H7 (cell line): ENCODE measurements around the gene ZNF830. TPM values are rescaled to one million over a fixed set of nuclear protein-coding genes. Genes with fewer than 3 reads are reported as not detected.
"Not testable (repeated sequence)": the region's sequence is repeated elsewhere in the genome, so short reads cannot be mapped to it uniquely, and the experiment has no call there.

Source experiments
- DNase-seq: peaks from one replicate; pipeline ENCODE4 v3.0.0; 2012
- H3K27me3 ChIP-seq: 2 replicates; pipeline ENCODE4 v1.6.0; 2011; ENCODE audit warnings: mild to moderate bottlenecking, low read length; ENCODE audit not compliant: control insufficient read depth, insufficient read depth
- H3K36me3 ChIP-seq: replicated peaks from 2 replicates; pipeline ENCODE4 v1.5.1; 2011; ENCODE audit warnings: low read length; ENCODE audit not compliant: control insufficient read depth, insufficient read depth
- H3K4me3 ChIP-seq: 2 replicates; pipeline ENCODE4 v1.5.1; 2011; ENCODE audit warnings: low read depth, mild to moderate bottlenecking, control low read depth, low read length, moderate library complexity; ENCODE audit not compliant: insufficient read depth
- total RNA-seq: library from RNA; depleted of rRNA; stranded (reverse); fragments of >200 nt; shearing (Covaris generic); gene quantifications from 2 replicates; pipeline ENCODE4 v1.2.3, GENCODE V29; 2014

The ZNF830 gene
- total RNA-seq, 1 experiment from 2014 or later: 10.9 TPM

DNA sequence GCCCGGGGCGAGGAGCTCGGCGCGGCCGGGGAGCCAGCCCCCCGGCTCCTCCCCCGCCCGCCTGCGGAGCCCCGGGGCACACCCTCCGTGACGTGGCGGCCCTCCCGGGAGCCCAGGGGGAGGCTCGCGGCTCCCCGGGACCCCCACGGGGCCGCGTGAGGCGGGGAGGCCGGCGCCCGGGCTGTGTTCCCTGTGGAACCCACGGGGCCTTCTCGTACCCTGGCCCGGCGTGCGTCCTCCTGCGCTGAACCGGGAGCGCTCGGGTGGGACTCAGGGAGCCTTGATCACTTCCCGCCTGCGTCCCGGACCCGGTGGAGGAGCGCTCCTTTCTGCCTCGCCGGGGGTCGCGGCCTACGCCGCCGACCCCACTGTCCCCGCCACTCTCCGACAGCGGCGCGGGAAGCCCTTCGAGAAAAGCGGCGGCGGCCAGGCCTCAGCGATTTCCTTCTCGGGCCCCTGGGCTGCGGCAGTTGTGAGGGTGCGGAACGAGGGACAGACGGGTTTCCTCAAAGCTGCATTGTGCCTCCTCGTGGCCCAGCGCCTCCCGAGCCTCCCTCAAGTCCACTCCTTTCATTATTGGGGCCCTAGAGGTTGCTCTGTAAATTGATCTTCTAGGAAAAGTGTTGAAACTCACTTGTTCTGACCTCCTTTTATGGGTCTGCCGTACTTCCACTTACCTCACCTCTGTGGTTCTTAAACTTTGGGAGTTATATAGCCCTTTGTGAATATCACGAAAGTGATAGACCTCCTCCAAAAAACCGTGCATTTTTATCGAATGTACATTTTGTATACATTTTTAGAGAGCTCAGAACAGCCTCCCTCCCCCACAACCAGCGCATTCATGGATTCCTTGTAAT lies 19.6 kb downstream of the ZNF830 start:
- H3K36me3 ChIP-seq: peaks cover 8% of the 10 kb centered on the region
- DNase-seq: peak; percentile 93
- peak overlapping the region; percentile 93 for H3K4me3 ChIP-seq
- H3K27me3 ChIP-seq: no peaks in the 10 kb centered on the region

DNA sequence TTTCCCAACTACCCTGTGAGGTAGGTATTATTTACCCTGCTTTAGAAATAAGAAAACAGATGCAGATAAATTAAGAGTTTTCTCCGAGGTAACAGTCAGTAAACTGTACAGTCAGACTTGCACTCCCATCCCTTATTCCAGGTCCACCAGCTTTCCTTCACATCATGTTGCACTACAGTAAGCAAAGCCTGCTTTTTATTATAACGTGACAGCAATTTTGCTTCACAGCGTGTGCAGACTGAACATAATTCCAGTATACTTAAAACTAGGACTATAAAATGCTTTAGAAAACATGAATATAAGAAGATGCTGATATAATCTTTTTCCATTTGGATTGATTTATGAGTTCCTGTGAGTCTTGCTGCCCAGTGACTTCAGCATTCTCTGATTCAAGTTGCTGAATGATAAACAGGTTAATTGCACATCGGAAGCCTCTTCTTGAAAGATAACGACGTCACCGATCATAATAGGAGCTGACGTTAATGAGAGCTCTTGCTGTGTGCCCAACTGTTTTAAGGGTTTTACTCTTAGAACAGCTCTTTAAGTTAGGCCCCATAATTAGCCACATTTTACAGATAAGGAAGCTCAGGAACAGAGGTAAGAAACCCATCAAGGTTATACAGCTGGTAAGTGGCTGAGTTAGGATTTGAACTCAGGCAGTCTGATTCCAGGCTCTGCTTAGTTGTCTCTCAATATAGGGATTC lies 20.4 kb downstream of the ZNF830 start:
- DNase-seq: peak; percentile 4
- Histone ChIP-seq H3K36me3 (peaks cover 11% of the 10 kb centered on the region), H3K27me3 (no peaks in the 10 kb centered on the region), H3K4me3 (peak overlapping the region; percentile 93)

DNA sequence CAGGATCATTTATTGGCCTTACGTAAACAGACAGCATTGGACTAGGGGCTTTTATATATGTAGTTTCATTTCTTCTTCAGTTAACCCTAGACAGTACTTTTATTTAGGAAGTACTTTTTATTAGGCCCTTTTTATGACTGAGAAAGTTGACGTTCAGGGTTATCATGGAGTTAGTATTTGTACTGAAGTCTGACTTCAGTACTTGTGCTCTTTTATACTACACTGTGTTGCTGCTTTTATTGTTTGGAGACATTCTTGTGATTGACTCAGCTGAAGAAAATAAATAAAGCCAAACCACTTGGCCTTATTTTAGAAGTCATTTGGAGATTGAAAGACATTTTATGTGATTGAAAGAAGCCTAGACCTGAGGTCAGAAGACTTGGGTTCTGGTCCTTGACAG lies 25.9 kb downstream of the ZNF830 start:
- Histone ChIP-seq H3K4me3 (no peak overlapping the region), H3K27me3 (no peaks in the 10 kb centered on the region), H3K36me3 (peaks cover 47% of the 10 kb centered on the region)
- DNase-seq: no peak

DNA sequence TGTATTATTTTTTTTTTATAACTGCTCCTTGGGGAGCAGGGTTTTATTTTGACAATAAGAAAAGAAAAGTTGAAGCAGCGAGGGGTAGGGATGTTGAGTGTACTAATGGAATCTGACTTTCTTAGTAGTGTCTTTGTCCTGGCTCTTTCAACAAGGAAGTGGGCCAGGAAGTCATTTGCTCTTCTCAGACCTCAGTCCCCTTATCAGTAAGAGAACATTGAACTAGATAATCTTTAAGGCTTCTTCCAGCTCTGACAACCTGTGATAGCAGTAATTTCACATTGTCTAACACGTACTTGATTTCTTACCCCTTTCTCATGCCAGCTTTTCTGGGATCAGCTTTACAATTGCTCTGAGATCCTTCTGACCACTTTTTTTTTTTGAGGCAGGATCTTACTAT lies 27.3 kb downstream of the ZNF830 start:
- H3K36me3 ChIP-seq: peaks cover 55% of the 10 kb centered on the region
- no peak for DNase-seq
- no peak overlapping the region for H3K4me3 ChIP-seq
- no peaks in the 10 kb centered on the region for H3K27me3 ChIP-seq

DNA sequence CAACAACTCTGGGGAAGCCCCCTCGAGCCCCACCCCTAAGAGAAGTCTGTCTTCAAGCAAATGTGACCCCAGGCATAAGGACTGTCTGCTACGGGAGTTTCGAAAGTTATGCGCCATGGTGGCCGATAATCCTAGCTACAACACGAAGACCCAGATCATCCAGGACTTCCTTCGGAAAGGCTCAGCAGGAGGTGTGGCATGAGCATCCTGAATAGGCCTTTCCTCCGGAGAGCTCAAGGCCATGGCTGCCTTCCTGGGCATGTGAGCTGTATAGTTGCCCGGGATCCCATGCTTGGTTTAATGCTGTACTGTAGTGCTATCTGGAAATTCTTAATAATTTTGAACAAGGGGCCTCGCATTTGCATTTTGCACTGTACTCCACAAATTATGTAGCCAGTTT lies 28.1 kb downstream of the ZNF830 start:
- Histone ChIP-seq H3K27me3 (no peaks in the 10 kb centered on the region), H3K4me3 (no peak overlapping the region), H3K36me3 (peaks cover 63% of the 10 kb centered on the region)
- no peak for DNase-seq

DNA sequence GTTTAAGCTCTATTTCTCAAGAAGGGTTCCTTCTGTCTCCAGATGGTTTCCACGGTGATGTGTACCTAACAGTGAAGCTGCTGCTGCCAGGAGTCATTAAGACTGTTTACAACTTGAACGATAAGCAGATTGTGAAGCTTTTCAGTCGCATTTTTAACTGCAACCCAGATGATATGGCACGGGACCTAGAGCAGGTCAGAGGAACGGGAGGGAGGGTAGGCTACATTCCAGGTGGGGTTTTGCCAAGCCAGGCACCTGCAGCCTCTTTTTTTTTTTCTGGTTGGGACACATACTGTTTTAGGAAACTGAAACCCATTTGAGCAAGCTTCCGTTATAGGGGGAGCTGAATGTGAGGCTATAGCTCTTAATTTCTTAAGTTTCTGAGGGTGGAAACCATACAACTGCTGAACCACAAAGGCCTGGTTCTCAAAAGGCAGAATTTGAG lies 29.6 kb downstream of the ZNF830 start:
- peaks cover 74% of the 10 kb centered on the region for H3K36me3 ChIP-seq
- no peaks in the 10 kb centered on the region for H3K27me3 ChIP-seq
- DNase-seq: no peak
- H3K4me3 ChIP-seq: no peak overlapping the region

DNA sequence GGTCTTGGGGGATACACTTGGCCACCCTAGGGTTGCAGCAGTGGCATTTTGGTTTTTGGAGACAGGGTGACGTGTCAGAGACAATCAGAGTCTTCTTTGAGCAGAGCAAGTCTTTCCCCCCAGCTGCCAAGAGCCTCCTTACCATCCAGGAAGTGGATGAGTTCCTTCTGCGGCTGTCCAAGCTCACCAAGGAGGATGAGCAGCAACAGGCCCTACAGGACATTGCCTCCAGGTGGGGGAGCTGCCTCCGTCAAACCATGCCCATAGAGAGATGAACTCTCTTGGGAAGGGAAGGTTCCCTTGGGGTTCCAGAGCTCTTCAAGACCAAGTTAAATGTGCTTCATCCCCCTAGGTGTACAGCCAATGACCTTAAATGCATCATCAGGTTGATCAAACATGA lies 30.3 kb downstream of the ZNF830 start:
- H3K27me3 ChIP-seq: no peaks in the 10 kb centered on the region
- H3K36me3 ChIP-seq: peaks cover 77% of the 10 kb centered on the region
- DNase-seq: no peak
- no peak overlapping the region for H3K4me3 ChIP-seq

DNA sequence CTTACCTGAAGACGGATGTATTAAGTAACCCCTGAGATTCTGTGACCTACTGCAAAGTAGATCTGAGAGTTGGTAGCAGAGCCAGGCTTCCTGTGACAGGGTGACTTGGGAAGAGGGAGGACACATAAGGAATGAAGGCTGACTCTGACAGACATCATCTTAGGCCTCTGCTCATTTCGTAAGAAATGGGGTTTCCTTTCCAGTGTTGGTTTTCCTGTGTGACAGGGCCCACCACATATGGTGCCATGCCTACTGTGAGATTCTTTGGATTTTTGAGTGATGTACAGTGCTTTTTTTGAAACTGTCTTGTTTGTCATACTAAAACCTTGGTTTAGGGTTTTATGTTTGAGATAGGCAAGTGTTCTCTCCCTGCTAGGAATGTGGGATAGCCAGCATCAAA lies 31.7 kb downstream of the ZNF830 start:
- H3K4me3 ChIP-seq: no peak overlapping the region
- H3K27me3 ChIP-seq: no peaks in the 10 kb centered on the region
- peaks cover 86% of the 10 kb centered on the region for H3K36me3 ChIP-seq
- DNase-seq: no peak

DNA sequence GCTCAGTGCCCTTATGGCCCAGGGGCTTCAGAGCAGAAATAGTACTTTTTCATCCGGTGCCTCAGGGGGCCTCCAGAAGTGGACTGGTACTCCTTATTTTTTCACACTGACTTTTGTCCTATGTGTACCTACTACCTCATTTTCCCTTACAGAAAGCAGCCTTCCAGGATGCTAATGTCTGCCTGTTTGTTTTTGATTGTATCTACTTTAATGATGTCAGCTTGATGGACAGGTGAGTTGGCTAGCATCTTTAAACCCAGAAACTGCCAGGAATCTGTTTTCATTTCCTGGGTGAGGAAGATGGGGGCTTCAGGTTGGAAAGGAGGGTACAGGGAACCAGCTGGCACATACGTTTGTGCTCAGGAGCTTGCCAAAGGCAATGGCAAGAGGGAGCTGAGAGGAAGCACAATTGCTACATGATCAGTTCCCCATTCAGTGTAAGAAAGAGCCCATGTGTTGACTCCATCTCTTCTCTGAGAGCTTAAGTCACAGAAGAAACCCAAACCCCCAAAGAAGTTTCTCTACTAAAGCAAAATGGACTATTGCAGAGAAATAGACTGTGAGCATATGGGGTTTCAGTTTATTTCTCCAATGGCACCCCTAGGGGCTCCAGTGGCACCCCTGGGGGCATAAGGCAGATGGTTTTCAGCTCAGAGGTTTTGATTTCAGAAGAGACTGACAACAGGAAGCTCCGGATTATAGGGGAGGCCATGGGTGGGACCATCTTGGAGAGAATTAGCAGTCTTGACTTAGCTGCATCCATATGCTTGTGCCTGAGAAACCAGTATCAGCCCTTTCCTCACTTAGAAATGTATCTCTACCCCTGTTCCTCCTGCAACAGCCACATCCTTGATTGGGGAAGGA lies 35.3 kb downstream of the ZNF830 start:
- Histone ChIP-seq H3K36me3 (peaks cover 83% of the 10 kb centered on the region), H3K27me3 (no peaks in the 10 kb centered on the region), H3K4me3 (no peak overlapping the region)
- no peak for DNase-seq

DNA sequence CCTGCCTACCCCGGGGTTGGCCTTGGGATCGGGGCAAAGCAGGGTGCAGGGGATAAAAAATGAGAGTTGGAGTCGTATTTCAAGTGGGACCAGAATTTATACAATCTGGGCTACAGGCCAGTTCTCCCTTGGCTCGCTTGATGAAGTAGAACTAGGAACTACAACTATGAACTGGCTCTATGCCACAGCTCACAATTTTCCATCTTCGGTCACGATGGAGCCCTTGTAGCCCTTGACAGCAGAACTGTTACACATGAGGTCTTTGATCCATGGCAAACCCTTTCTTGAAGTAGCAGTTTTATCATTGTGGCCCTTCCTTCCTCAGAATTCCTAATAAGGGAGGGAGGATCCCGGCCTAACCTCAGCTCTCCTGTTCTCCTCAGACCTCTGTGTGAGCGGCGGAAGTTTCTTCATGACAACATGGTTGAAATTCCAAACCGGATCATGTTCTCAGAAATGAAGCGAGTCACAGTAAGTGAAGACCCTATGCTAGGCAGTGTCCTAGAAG lies 36.1 kb downstream of the ZNF830 start:
- Histone ChIP-seq H3K36me3 (peaks cover 83% of the 10 kb centered on the region), H3K27me3 (no peaks in the 10 kb centered on the region), H3K4me3 (no peak overlapping the region)
- DNase-seq: no peak

DNA sequence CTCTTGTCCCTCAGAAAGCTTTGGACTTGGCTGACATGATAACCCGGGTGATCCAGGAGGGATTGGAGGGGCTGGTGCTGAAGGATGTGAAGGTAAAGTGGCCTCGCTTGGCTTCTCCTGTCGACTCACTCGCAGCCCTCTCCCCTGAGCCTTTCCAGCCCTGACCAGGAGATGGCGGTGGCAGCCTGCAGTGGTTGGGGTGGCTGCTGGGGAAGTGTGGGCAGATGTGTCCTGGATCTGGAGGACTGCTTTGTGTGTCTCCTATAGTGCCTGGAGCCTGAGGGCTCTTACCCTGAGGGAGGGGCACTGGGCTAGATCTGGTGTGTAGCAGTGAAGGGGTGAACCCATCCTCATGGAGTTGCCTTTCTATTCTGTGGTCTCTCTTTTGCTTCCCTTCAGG lies 36.9 kb downstream of the ZNF830 start:
- Histone ChIP-seq H3K36me3 (peaks cover 82% of the 10 kb centered on the region), H3K4me3 (no peak overlapping the region), H3K27me3 (no peaks in the 10 kb centered on the region)
- DNase-seq: peak; percentile 87

DNA sequence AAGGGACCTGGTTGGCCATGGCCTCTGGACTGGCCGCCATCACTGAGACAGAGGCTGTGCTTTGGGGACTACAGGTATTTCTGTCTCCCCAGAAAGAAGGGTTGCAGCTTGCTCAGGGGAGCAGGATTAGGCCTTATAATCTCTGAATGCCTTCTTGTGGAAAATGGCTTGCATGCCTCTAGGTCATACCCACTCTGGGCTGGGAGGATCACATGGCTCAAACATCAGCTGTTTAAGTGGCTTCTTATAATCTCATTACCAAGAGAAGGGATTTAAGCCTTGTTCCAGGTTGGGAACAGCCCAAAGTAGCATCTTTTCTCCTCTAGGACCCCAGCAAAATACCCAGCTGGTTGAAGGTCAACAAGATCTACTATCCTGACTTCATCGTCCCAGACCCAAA lies 38.1 kb downstream of the ZNF830 start:
- Histone ChIP-seq H3K4me3 (no peak overlapping the region), H3K27me3 (no peaks in the 10 kb centered on the region), H3K36me3 (peaks cover 79% of the 10 kb centered on the region)
- DNase-seq: no peak

DNA sequence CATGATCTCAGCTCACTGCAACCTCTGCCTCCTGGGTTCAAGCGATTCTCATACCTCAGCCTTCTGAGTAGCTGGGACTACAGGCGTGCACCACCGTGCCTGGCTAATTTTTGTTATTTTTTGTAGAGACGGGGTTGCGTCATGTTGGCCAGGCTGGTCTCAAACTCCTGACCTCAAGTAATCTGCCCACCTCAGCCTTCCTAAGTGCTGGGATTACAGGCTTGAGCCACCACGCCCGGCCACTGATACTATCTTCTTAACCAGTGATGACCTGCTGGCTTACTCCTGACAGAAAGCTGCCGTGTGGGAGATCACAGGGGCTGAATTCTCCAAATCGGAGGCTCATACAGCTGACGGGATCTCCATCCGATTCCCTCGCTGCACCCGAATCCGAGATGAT lies 39.6 kb downstream of the ZNF830 start:
- H3K27me3 ChIP-seq, DNase-seq, H3K4me3 ChIP-seq: not testable (repeated sequence)
- H3K36me3 ChIP-seq: peaks cover 67% of the 10 kb centered on the region

DNA sequence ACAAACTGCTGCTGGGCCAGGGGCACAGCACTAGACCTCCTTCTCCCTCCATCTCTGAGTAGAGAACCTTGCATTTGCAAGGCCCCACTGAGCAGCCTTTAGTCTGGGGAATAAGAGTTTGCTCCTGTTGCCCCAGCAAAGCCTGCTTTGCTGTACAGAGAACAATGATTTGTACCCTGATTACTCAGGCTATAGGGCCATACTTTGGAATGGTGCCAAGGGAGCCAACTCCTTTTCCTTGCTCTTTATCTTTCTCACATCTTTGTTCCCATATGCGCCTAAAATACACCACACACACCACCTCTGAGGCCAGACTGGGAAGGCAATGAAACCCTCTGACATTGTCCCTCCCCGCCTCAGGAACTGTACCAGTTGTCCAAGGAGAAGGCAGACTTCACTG lies 40.2 kb downstream of the ZNF830 start:
- DNase-seq: no peak
- no peaks in the 10 kb centered on the region for H3K27me3 ChIP-seq
- no peak overlapping the region for H3K4me3 ChIP-seq
- H3K36me3 ChIP-seq: peaks cover 63% of the 10 kb centered on the region
